Activated CD4-positive, CD25-positive, alpha-beta regulatory T cell treated with anti-CD3 and anti-CD28 coated beads, Interleukin-2, amount 50 U/mL, for 16 hours (primary cell): ENCODE measurements around the gene KRTAP3-2.

Source experiments
- DNase-seq: peaks from one replicate; pipeline ENCODE4 v3.0.0-alpha.2; 2020; ENCODE audit warnings: low read depth, low spot score

KRTAP3-2 gene

GRCh38 chr17:40963838-40964237 is 35.9 kb downstream of the KRTAP3-2 start:
- no peak for DNase-seq

- DNase-seq = no peak
Observed at GRCh38 chr17:40962059-40962561, 37.6 kb downstream of the KRTAP3-2 start.

GRCh38 chr17:40961591-40961990 is 38.1 kb downstream of the KRTAP3-2 start:
- DNase-seq = no peak

GRCh38 chr17:40960144-40960543 is 39.6 kb downstream of the KRTAP3-2 start:
- DNase-seq = no peak

GRCh38 chr17:40958086-40958953 is 41.4 kb downstream of the KRTAP3-2 start:
- no peak for DNase-seq

- no peak for DNase-seq
Observed at GRCh38 chr17:40956401-40957254, 43.1 kb downstream of the KRTAP3-2 start.

- DNase-seq = no peak
Observed at GRCh38 chr17:40953881-40954280, 45.8 kb downstream of the KRTAP3-2 start.

- no peak for DNase-seq
Observed at GRCh38 chr17:40952661-40953060, 47.0 kb downstream of the KRTAP3-2 start.

- no peak for DNase-seq
Observed at GRCh38 chr17:40952154-40952553, 47.6 kb downstream of the KRTAP3-2 start.

- DNase-seq = no peak
Observed at GRCh38 chr17:40951011-40951622, 48.6 kb downstream of the KRTAP3-2 start.

- DNase-seq = no peak
Observed at GRCh38 chr17:40950176-40950575, 49.5 kb downstream of the KRTAP3-2 start.

GRCh38 chr17:40949418-40949817 is 50.3 kb downstream of the KRTAP3-2 start:
- DNase-seq = no peak
